Thymus (tissue), 11 donors: Measurements from ENCODE around the gene PRKCH. TPM values are rescaled to one million over a fixed set of nuclear protein-coding genes. Genes with fewer than 3 reads are reported as not detected.
A peak's percentile ranks its signal among the peaks of the same experiment; 100 is the strongest.

Source experiments
- DNase-seq, 9 donors: peaks; one replicate each; pipeline ENCODE4 v3.0.0-alpha.2; 2013; ENCODE audit warnings: low spot score in 9 of 9, low read depth in 6 of 9, missing footprints in 1 of 9
- H3K27ac ChIP-seq, 2 donors: one replicate each; pipeline ENCODE4 v1.5.1; 2013; ENCODE audit warnings: control low read depth in 1 of 2, low read depth in 1 of 2, low read length in 1 of 2, mild to moderate bottlenecking in 1 of 2, moderate library complexity in 1 of 2
- H3K27me3 ChIP-seq, 2 donors: one replicate each; pipeline ENCODE4 v1.5.1; 2013; ENCODE audit warnings: low read length in 1 of 2; ENCODE audit not compliant: control insufficient read depth in 2 of 2, insufficient read depth in 1 of 2
- H3K36me3 ChIP-seq, 2 donors: one replicate each; pipeline ENCODE4 v1.5.1; 2013; ENCODE audit warnings: low read length in 1 of 2, mild to moderate bottlenecking in 1 of 2, moderate library complexity in 1 of 2; ENCODE audit not compliant: control insufficient read depth in 2 of 2, insufficient read depth in 2 of 2
- H3K4me1 ChIP-seq, 2 donors: one replicate each; pipeline ENCODE4 v1.5.1; 2013; ENCODE audit warnings: low read length in 2 of 2; ENCODE audit not compliant: control insufficient read depth in 2 of 2, insufficient read depth in 2 of 2
- H3K4me3 ChIP-seq, 2 donors: one replicate each; pipeline ENCODE4 v1.5.1; 2013; ENCODE audit warnings: low read length in 2 of 2, control low read depth in 1 of 2, mild to moderate bottlenecking in 1 of 2
- H3K9me3 ChIP-seq, 2 donors: one replicate each; pipeline ENCODE4 v1.5.1; 2013; ENCODE audit warnings: low read length in 1 of 2, mild to moderate bottlenecking in 1 of 2; ENCODE audit not compliant: control insufficient read depth in 2 of 2, insufficient read depth in 1 of 2
- WGBS: extraction: QIAGEN DNeasy Blood & Tissue Kit; methylation state at CpG from one replicate; pipeline ENCODE4 v1.1.7; 2013; 5-methylcytosine and 5-hydroxymethylcytosine counted together
- polyA plus RNA-seq: library from polyadenylated mRNA; stranded (reverse); fragments of 200-250 nt; gene quantifications from one replicate; pipeline ENCODE4 v1.2.3, GENCODE V29; 2013
- total RNA-seq: library from RNA; stranded (reverse); fragments of 120-200 nt; gene quantifications from one replicate; pipeline ENCODE4 v1.2.4, GENCODE V29; 2013
- donor health status: healthy.

Gene PRKCH
- total and polyA plus RNA-seq, 2 donors: 73.5 to 81.8 TPM

DNA sequence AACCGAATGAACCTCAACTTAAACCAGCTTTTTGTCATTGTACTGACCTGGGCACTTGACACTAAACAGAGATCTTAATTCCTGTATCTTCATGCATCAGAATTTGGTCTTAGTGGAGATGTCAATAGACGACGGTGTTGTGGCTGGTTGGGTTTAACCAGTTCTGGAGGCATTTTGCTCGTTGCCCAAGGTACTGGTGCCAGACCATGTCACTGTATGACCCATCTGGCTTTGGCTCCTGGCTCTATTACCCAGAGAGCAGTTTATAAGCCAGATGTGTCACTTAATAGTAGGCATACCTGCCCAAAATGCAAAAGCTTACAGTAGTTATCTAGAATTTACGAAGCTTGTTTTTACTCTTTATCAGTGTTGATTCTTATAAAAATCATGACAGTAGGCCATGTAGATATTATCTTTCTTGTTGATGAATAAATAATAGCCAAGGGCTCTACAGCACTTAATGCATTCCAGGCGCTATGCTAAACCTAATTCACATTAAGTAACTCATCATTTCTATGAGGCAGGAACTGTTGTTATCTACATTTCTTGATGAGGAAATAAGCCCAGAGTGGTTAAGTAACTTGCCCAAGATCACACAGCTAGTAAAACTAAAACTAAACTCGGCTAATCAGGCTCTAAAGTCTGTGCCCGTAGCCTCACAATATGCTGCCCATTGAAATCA lies 194.2 kb downstream of the PRKCH start:
- Histone ChIP-seq H3K9me3 (no peaks in the 10 kb centered on the region), H3K27ac (peak overlapping the region in 1 of 2 donors; percentile 31), H3K4me1 (peaks cover 7 to 11% of the 10 kb centered on the region in 2 donors), H3K27me3 (no peaks in the 10 kb centered on the region), H3K36me3 (peaks cover 16 to 21% of the 10 kb centered on the region in 2 donors), H3K4me3 (no peak overlapping the region)
- WGBS: 97% methylated on average over 8 of the region's 8 CpGs
- no peak for DNase-seq

DNA sequence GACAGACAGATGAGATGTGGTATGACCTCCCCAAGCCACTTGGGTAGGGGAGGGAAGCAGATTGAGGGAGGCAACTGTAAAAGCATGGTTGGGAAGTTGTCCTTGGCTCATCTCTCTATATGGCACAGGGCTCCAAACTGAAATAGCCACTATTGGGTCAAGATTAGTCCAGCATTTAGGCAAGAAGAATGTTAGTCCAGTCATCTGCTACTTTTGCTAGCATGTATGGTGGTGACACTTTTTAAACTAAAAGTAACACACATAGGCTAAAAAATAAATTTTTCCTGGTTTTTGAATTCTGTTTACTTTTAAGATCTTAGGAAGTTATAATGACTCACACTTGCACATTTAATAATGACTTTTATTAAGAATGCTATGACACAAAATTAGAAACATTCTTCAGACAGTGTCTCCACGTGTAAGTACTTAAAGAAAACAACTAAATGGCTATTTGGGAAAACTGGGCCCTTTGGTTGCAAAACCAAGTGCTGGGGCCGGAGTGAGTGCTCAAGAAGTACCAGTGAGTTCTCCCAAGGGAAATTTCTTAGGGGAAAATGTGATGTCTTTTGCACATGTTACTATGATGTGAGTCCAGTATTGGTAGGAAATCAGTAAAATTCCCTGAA lies 194.9 kb downstream of the PRKCH start:
- Histone ChIP-seq H3K4me3 (no peak overlapping the region), H3K9me3 (no peaks in the 10 kb centered on the region), H3K4me1 (peaks cover 5 to 9% of the 10 kb centered on the region in 2 donors), H3K27ac (peak overlapping the region in 1 of 2 donors; percentile 31), H3K27me3 (no peaks in the 10 kb centered on the region), H3K36me3 (peaks cover 15 to 16% of the 10 kb centered on the region in 2 donors)
- no peak for DNase-seq
- 67% methylated on average over 2 of the region's 2 CpGs for WGBS

DNA sequence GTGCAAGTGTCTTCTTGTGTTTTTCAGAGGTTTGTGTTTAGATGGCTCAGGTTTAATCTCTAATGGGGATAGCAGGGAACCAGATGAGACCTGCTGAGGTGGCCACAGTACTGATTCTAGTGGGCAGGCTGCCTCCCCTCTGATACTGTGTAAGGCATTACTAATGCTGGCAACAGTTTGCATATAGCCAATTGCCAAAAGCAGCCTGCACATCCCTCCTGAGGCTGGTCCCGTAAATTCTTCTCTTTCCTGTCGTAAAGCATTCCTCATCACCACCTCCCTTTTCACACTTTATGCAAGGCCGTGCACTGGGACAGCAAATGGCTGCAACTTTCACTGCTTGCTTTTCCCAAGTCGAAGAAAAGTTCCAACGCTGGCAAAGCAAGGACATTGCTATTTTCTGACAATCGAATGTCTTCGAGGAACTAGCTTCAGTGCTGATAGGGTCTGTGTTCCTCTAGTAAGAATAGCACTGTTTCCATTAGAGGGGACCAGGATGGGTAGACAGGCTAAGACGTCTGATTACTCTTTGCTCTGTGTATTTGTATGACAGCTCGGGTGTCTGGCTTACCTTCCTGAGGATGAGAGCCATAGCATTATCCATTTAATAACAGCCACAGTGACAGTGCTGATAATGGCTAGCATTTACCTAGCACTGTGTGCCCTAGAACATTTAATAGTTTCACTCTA lies 195.7 kb downstream of the PRKCH start:
- WGBS: 94% methylated on average over 9 of the region's 9 CpGs
- no peak for DNase-seq
- H3K27ac ChIP-seq: no peak overlapping the region

DNA sequence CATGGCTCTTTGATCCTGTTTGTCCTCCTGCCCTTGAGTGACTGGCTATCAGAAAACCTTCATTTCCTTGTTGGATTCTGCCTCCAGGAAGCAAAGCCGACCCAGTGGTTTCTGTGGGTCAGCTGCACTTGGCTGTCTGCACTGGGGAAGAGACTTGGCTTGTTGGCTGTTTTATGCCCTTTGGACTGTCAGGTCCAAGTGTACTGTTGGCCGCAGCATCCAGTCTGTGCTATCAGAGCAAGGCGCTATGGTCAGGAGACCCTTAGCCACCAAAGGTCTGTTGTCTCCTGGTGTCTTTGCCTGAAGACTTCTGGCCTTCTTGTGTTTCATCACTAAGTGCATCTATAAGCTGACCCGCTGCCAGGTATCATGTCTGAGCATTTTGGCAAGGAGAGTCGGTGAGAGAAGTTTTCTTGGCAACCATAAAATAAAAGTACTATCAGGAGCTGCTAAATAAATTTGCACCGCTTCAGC lies 196.6 kb downstream of the PRKCH start:
- WGBS: 90% methylated on average over 6 of the region's 6 CpGs
- DNase-seq: peak in 1 of 9 donors; percentile 24
- H3K9me3 ChIP-seq: no peaks in the 10 kb centered on the region
- H3K4me1 ChIP-seq: peaks cover 0 to 4% of the 10 kb centered on the region in 2 donors
- H3K27ac ChIP-seq: peak overlapping the region in 1 of 2 donors; percentile 33
- no peaks in the 10 kb centered on the region for H3K27me3 ChIP-seq
- H3K36me3 ChIP-seq: peaks cover 11 to 12% of the 10 kb centered on the region in 2 donors
- H3K4me3 ChIP-seq: no peak overlapping the region

More for the DNA sequence above, 195.7 kb downstream of the PRKCH start:
- Histone ChIP-seq H3K27me3 (no peaks in the 10 kb centered on the region), H3K9me3 (no peaks in the 10 kb centered on the region), H3K4me1 (peaks cover 0 to 4% of the 10 kb centered on the region in 2 donors), H3K4me3 (no peak overlapping the region), H3K36me3 (peaks cover 14 to 16% of the 10 kb centered on the region in 2 donors)

DNA sequence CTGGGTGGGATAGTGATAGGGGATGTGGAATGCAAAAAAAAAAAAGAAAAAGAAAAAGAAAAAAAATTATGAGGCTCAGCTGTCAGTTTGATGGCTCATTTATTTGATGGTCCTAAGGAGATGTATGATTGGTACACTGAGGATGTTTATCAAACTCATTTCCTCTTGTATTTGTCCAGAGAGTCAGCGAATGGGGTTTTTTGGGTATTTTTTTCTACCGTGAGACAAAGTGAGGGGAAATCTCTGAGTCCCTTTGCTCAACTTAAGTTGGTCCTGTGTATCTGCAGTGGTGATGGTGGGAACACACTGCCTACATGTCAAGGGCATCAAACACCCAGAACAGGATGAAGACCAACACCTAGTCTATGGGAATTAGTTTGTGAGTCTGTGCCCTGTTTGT lies 197.0 kb downstream of the PRKCH start:
- 89% methylated on average over 2 of the region's 2 CpGs for WGBS
- Histone ChIP-seq H3K36me3 (peaks cover 7 to 8% of the 10 kb centered on the region in 2 donors), H3K4me1 (peaks cover 0 to 4% of the 10 kb centered on the region in 2 donors), H3K9me3 (no peaks in the 10 kb centered on the region), H3K4me3 (no peak overlapping the region), H3K27me3 (no peaks in the 10 kb centered on the region), H3K27ac (peak overlapping the region in 1 of 2 donors; percentile 26)
- DNase-seq: no peak

DNA sequence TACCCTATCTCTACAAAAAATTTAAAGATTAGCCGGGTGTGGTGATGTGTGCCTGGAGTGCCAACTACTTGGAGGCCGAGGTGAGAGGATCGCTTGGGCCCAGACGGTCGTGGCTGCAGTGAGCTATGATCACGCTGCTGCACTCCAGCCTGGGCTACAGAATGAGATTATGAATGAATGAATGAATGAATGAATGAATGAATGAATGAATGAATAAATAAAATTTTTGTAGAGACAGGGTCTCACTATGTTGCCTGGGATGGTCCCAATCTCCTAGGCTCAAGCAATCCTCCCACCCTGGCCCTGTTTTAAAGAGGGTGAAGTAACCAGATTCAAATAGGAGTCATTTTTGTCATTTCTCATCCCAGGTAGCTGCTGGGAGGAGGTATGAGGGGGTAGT lies 197.7 kb downstream of the PRKCH start:
- Histone ChIP-seq H3K4me3 (no peak overlapping the region), H3K27ac (no peak overlapping the region), H3K4me1 (peaks cover 0 to 4% of the 10 kb centered on the region in 2 donors), H3K27me3 (no peaks in the 10 kb centered on the region), H3K36me3 (peaks cover 3 to 6% of the 10 kb centered on the region in 2 donors), H3K9me3 (no peaks in the 10 kb centered on the region)
- DNase-seq: no peak
- WGBS: 98% methylated on average over 6 of the region's 6 CpGs

DNA sequence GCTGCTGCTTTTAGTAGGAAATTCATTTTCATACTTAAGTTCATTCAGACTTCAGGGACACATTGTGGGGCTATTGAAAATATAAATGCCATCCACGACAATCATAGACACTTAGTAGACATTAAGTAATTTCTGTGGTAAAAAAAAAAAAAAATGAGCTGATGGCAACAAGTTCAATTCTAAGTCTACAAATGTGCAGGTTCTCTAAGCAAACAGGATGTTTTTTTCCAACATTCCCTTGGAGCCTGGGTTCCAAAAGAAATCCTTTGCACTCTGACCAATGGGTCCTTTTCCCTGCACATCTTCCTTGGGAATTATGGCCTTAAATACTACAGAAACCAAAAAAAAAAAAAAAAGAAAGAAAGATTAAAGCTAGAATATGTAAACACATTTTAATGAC lies 198.4 kb downstream of the PRKCH start:
- Histone ChIP-seq H3K36me3 (peaks cover 0 to 2% of the 10 kb centered on the region in 2 donors), H3K27ac (no peak overlapping the region), H3K4me3 (no peak overlapping the region), H3K4me1 (peaks cover 0 to 4% of the 10 kb centered on the region in 2 donors), H3K27me3 (no peaks in the 10 kb centered on the region), H3K9me3 (no peaks in the 10 kb centered on the region)
- 97% methylated on average over 1 of the region's 1 CpG for WGBS
- DNase-seq: no peak

DNA sequence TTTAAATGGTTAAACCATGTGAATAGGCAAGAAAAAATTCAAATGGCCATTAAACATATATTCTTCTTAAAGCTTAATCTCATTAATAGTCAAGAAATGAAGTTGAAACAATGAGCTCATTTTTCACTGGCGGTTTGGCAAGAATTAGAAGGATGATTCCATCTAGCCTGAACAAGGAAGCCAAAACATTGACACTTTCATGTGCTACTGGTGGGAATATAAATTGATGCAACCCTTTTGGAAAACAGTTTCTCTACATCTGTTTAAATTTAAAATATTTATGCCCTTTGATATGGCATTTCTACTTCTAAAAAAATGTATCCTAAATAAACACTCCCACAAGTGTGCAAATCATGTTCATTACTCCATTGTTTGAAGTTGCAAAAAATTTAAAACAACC lies 199.2 kb downstream of the PRKCH start:
- 92% methylated on average over 1 of the region's 1 CpG for WGBS

DNA sequence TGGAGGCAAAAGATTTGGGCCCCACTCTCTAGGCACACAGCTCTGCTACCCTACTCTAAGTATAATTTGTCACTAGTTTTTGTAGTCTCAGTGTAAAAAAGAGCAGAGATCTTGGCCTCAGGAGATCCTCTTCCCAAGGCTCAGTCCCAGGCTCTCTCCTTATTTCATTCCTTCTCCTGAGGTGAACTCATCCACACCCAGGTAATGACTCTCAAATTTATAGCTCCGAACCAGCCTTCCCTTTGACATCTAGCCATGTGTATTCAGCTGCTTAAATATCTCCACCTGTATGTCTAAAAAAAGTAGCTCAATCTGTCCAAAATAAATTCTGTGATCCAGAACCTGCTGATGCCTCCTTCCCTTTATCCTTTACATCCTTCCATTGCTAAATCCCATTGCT lies 200.4 kb downstream of the PRKCH start:
- no peak overlapping the region for H3K27ac ChIP-seq
- DNase-seq: no peak
- H3K4me1 ChIP-seq: peaks cover 0 to 24% of the 10 kb centered on the region in 2 donors
- H3K4me3 ChIP-seq: no peak overlapping the region
- WGBS: 93% methylated on average over 1 of the region's 1 CpG
- peaks cover 0 to 5% of the 10 kb centered on the region in 2 donors for H3K36me3 ChIP-seq
- peaks cover 0 to 2% of the 10 kb centered on the region in 2 donors for H3K9me3 ChIP-seq
- H3K27me3 ChIP-seq: no peaks in the 10 kb centered on the region

More for the DNA sequence above, 199.2 kb downstream of the PRKCH start:
- Histone ChIP-seq H3K27me3 (no peaks in the 10 kb centered on the region), H3K4me1 (peaks cover 0 to 12% of the 10 kb centered on the region in 2 donors), H3K4me3 (no peak overlapping the region), H3K36me3 (peaks cover 0 to 5% of the 10 kb centered on the region in 2 donors), H3K9me3 (no peaks in the 10 kb centered on the region), H3K27ac (no peak overlapping the region)
- DNase-seq: no peak
